Glomerular endothelial cell (primary cell): ENCODE measurements around the gene CENPP. TPM values are rescaled to one million over a fixed set of nuclear protein-coding genes. Genes with fewer than 3 reads are reported as not detected.

Source experiments
- DNase-seq: peaks from one replicate; pipeline ENCODE4 v3.0.0-alpha.2; 2011; ENCODE audit warnings: low read depth, low spot score; ENCODE audit errors: extremely low read depth
- total RNA-seq: library from RNA; depleted of rRNA; stranded (reverse); fragments of >200 nt; gene quantifications from 2 replicates; pipeline ENCODE4 v1.2.3, GENCODE V29; 2015

Gene CENPP
- total RNA-seq, 1 donor from 2014 or later: 1.8 TPM

- DNase-seq: no peak
Observed at GRCh38 chr9:92501671-92502393, 176.1 kb downstream of the CENPP start.

GRCh38 chr9:92503156-92503555 is 177.4 kb downstream of the CENPP start:
- DNase-seq: no peak

GRCh38 chr9:92504881-92505280 is 179.1 kb downstream of the CENPP start:
- DNase-seq: no peak

GRCh38 chr9:92506184-92506857 is 180.6 kb downstream of the CENPP start:
- DNase-seq: no peak

GRCh38 chr9:92507005-92507404 is 181.3 kb downstream of the CENPP start:
- DNase-seq: no peak

GRCh38 chr9:92507496-92507895 is 181.7 kb downstream of the CENPP start:
- DNase-seq: no peak

- DNase-seq: no peak
Observed at GRCh38 chr9:92508018-92508820, 182.5 kb downstream of the CENPP start.

GRCh38 chr9:92509050-92509449 is 183.3 kb downstream of the CENPP start:
- no peak for DNase-seq

- no peak for DNase-seq
Observed at GRCh38 chr9:92510747-92511146, 185.0 kb downstream of the CENPP start.

- no peak for DNase-seq
Observed at GRCh38 chr9:92512622-92513021, 186.9 kb downstream of the CENPP start.

- no peak for DNase-seq
Observed at GRCh38 chr9:92513349-92513748, 187.6 kb downstream of the CENPP start.

- no peak for DNase-seq
Observed at GRCh38 chr9:92514635-92515034, 188.9 kb downstream of the CENPP start.

- DNase-seq: no peak
Observed at GRCh38 chr9:92516521-92516920, 190.8 kb downstream of the CENPP start.

- DNase-seq: no peak
Observed at GRCh38 chr9:92517046-92517445, 191.3 kb downstream of the CENPP start.

GRCh38 chr9:92518199-92518598 is 192.4 kb downstream of the CENPP start:
- no peak for DNase-seq

- DNase-seq: no peak
Observed at GRCh38 chr9:92520837-92521236, 195.1 kb downstream of the CENPP start.

- no peak for DNase-seq
Observed at GRCh38 chr9:92522983-92523970, 197.5 kb downstream of the CENPP start.

GRCh38 chr9:92524881-92525280 is 199.1 kb downstream of the CENPP start:
- DNase-seq: no peak

- no peak for DNase-seq
Observed at GRCh38 chr9:92525306-92525705, 199.6 kb downstream of the CENPP start.

- no peak for DNase-seq
Observed at GRCh38 chr9:92527291-92527828, 201.6 kb downstream of the CENPP start.
